Esophagus muscularis mucosa (tissue), 4 donors: ENCODE measurements around the gene CADM3. TPM values are rescaled to one million over a fixed set of nuclear protein-coding genes. Genes with fewer than 3 reads are reported as not detected.

Experiments used
- DNase-seq: peaks from one replicate; pipeline ENCODE4 v3.0.0-alpha.2; 2017; ENCODE audit errors: extremely low spot score
- H3K27ac ChIP-seq, 4 donors: fragments of 200-600 bp; sonication (generic); replicated peaks in 1 of 4; 1 replicate in 3 of 4; 2 replicates in 1 of 4; pipeline ENCODE4 v1.5.1; 2016 to 2019; ENCODE audit warnings: mild to moderate bottlenecking in 1 of 4
- H3K27me3 ChIP-seq, 4 donors: fragments of 200-600 bp; sonication (generic); one replicate each; pipeline versions ENCODE4 v1.5.1 to v1.6.0; 2016 to 2019
- H3K36me3 ChIP-seq, 4 donors: fragments of 200-600 bp; sonication (generic); one replicate each; pipeline ENCODE4 v1.5.1; 2016 to 2019
- H3K4me1 ChIP-seq, 4 donors: fragments of 200-600 bp; sonication (generic); one replicate each; pipeline ENCODE4 v1.5.1; 2016 to 2019
- H3K4me3 ChIP-seq, 4 donors: fragments of 200-600 bp; sonication (generic); 1 replicate in 2 of 4; 2 replicates in 2 of 4; pipeline ENCODE4 v1.5.1; 2016 to 2019; ENCODE audit warnings: mild to moderate bottlenecking in 4 of 4, moderate library complexity in 1 of 4
- H3K9me3 ChIP-seq, 4 donors: fragments of 200-600 bp; sonication (generic); 1 replicate in 3 of 4; 2 replicates in 1 of 4; pipeline ENCODE4 v1.5.1; 2016 to 2019
- EP300 ChIP-seq: sonication (generic); formaldehyde crosslinking; IDR thresholded peaks from one replicate; pipeline ENCODE4 v1.6.1; 2017; ENCODE audit warnings: antibody characterized with exemption
- POLR2A ChIP-seq: fragments of 450-650 bp; IDR thresholded peaks from one replicate; pipeline ENCODE4 v1.6.1; 2017; ENCODE audit warnings: antibody characterized with exemption, moderate library complexity, mild to moderate bottlenecking, low read depth
- POLR2AphosphoS5 ChIP-seq, 2 donors: sonication (generic); formaldehyde crosslinking; IDR thresholded peaks; one replicate each; pipeline ENCODE4 v1.6.1; 2017; ENCODE audit warnings: antibody characterized with exemption in 2 of 2
- WGBS: methylation state at CpG from one replicate; pipeline ENCODE4 v1.1.5; 2018; 5-methylcytosine and 5-hydroxymethylcytosine counted together
- intact Hi-C: fragments of 100-400 bp; cut with DNase I; formaldehyde crosslinking; loops from one replicate; pipeline ENCODE4 v1.15.1; 2023
- total RNA-seq, 4 donors: library from RNA; depleted of rRNA; stranded (reverse); fragments of >200 nt; gene quantifications; one replicate each; pipeline versions ENCODE4 v1.1.0 to v1.2.1, GENCODE V29; 2016
- TF ChIP-seq, protein P1 (sequence below), 3 experiments: fragments of 200-600 bp in 2 of 3; fragments of 450-650 bp in 1 of 3; sonication (generic) in 2 of 3; IDR thresholded peaks; one replicate each; pipeline ENCODE4 v1.5.1; 2017 to 2019; ENCODE audit warnings: antibody characterized with exemption in 3 of 3, mild to moderate bottlenecking in 2 of 3, moderate library complexity in 1 of 3

Gene CADM3, protein sequence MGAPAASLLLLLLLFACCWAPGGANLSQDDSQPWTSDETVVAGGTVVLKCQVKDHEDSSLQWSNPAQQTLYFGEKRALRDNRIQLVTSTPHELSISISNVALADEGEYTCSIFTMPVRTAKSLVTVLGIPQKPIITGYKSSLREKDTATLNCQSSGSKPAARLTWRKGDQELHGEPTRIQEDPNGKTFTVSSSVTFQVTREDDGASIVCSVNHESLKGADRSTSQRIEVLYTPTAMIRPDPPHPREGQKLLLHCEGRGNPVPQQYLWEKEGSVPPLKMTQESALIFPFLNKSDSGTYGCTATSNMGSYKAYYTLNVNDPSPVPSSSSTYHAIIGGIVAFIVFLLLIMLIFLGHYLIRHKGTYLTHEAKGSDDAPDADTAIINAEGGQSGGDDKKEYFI
- total RNA-seq, result 10 to 100 TPM; 10.8 to 24.7 (median 20.4) TPM

DNA sequence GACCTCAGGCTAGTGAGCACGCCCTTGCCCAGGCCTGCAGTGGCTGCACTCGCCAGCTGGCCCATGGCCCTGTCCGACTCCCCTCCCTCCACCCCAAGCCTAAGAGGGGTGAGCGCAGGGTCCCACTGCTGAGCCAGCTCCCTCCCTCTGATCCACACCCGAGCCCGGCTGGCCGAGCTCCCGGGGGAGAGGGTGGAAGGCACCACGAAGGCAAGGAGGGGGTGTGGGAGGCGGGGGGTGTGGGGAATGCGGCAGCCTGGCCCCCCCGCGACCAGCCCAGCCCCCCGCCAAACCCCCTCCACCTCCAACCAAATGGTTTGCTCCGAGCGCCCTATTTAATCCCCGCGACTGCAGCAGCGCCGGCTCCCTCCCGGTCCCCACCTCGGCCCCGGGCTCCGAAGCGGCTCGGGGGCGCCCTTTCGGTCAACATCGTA is at the start of gene CADM3:
Gene CADM3, plus strand, starts transcription at position 362 of the 434 bp plus-strand sequence. CDS start 151 bp downstream, outside the sequence.
- DNase-seq, result no peak
- no peak for TF ChIP-seq POLR2AphosphoS5 (IDR thresholded peaks at IDR 0.05)
- TF ChIP-seq POLR2A, result no peak
- Histone ChIP-seq H3K27me3 (peaks cover 0 to 56% (median 26%) of the 10 kb centered on the region in 4 donors), H3K9me3 (no peaks in the 10 kb centered on the region), H3K36me3 (no peaks in the 10 kb centered on the region), H3K27ac (peak within 1 kb of the TSS; percentile 16 to 55 (median 35)), H3K4me1 (peaks cover 9 to 27% (median 25%) of the 10 kb centered on the region in 4 donors), H3K4me3 (peak within 1 kb of the TSS; percentile 48 to 62 (median 50))
- WGBS, result 13% methylated on average over 6 of the region's 29 CpGs
- intact Hi-C loops, result no loop called here

DNA sequence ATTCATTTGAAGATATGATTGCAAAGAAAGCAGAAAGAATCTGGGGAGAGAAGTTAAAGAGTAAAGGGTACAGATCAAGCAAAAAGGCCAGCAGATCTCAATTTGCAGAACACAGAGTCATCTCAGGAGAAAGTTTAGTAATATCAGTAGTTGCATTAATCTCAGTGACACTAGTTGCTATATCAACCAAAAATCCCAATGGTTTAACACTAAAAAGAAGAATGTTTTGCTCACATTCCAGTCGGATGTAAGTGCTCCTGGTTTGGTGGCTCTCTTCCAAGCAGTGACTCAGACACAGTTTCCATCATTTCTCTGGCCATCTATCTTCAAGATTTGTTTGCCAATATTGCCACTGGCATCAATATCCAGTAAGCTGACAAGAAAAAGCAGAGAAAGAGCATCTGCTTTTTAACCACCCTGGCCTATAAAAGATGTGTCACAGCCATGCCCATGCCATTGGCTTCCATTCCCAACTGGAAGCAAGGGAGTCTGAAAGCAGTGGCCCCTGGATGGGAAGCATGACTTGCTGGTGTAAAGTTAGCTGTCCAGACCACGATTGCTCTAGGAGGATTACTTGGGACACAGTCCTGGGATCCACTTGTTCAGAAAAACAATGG is 49.3 kb upstream of the CADM3 start:
- Histone ChIP-seq H3K4me3 (no peak overlapping the region), H3K9me3 (no peaks in the 10 kb centered on the region), H3K4me1 (no peaks in the 10 kb centered on the region), H3K27ac (no peak overlapping the region), H3K27me3 (peaks cover 0 to 11% (median 0%) of the 10 kb centered on the region in 4 donors), H3K36me3 (no peaks in the 10 kb centered on the region)
- intact Hi-C loops, result no loop called here
- no peak for DNase-seq
- TF ChIP-seq POLR2AphosphoS5 (IDR thresholded peaks at IDR 0.05) (no peak), POLR2A (no peak), EP300 (no peak)
- TF ChIP-seq, protein P1, sequence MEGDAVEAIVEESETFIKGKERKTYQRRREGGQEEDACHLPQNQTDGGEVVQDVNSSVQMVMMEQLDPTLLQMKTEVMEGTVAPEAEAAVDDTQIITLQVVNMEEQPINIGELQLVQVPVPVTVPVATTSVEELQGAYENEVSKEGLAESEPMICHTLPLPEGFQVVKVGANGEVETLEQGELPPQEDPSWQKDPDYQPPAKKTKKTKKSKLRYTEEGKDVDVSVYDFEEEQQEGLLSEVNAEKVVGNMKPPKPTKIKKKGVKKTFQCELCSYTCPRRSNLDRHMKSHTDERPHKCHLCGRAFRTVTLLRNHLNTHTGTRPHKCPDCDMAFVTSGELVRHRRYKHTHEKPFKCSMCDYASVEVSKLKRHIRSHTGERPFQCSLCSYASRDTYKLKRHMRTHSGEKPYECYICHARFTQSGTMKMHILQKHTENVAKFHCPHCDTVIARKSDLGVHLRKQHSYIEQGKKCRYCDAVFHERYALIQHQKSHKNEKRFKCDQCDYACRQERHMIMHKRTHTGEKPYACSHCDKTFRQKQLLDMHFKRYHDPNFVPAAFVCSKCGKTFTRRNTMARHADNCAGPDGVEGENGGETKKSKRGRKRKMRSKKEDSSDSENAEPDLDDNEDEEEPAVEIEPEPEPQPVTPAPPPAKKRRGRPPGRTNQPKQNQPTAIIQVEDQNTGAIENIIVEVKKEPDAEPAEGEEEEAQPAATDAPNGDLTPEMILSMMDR (IDR thresholded peaks at IDR 0.05), result no peak
- 58% methylated on average over 2 of the region's 2 CpGs for WGBS

DNA sequence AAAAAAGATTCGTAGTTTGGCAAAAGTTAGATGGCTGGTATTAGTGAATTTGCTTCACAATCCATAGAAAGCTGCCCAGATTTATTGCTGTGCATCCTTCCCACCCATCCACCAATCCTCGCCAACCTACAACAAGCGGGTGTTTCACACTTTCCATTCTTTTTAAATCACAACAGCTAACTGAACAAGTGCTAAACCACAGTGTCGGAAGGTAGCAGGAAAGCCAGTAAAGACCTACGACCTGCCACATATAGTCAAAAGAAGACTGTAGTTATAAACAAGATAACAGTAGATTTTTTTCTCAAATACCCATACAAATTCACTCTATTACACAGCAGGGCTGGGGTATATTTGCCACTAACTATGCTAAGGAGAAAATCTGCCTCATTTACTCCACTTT is 47.8 kb upstream of the CADM3 start:
- no peaks in the 10 kb centered on the region for H3K4me1 ChIP-seq
- H3K27me3 ChIP-seq, result peaks cover 0 to 11% (median 0%) of the 10 kb centered on the region in 4 donors
- 87% methylated on average over 5 of the region's 5 CpGs for WGBS
- H3K9me3 ChIP-seq, result no peaks in the 10 kb centered on the region
- H3K36me3 ChIP-seq, result no peaks in the 10 kb centered on the region
- no peak for DNase-seq
- H3K27ac ChIP-seq, result no peak overlapping the region
- H3K4me3 ChIP-seq, result no peak overlapping the region
- intact Hi-C loops, result no loop called here
- TF ChIP-seq EP300, result no peak
- no peak for TF ChIP-seq POLR2AphosphoS5 (IDR thresholded peaks at IDR 0.05)
- TF ChIP-seq, protein P1 (IDR thresholded peaks at IDR 0.05), result no peak

DNA sequence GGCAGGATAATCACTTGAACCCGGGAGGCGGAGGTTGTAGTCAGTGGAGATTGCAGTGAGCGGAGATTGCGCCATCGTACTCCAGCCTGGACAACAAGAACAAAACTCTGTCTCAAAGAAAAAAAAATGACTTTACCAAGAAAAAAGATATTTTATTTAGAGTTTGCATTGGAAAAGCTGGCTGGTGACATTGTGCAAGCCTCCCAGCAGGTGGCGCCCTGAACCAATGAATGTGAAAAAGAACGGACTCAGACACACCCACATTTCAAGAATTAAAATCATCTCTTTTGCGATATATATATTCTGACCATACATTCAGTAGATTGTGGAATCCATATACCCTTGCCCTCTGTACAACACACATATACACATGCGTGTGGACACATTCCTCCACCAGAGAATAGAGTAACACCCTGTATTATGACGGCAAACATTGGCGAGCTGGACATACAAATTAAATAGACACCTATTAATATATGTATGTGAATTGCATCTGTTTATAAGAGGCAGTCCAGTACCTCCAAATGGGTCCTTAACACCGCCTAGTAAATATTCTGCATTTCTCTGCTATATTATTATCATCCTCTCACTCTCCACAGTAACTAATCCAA is 39.0 kb upstream of the CADM3 start:
- Histone ChIP-seq H3K9me3 (no peaks in the 10 kb centered on the region), H3K4me1 (no peaks in the 10 kb centered on the region), H3K36me3 (no peaks in the 10 kb centered on the region), H3K4me3 (no peak overlapping the region), H3K27ac (no peak overlapping the region), H3K27me3 (peaks cover 0 to 7% (median 0%) of the 10 kb centered on the region in 4 donors)
- 48% methylated on average over 12 of the region's 12 CpGs for WGBS
- no peak for DNase-seq
- intact Hi-C loops, result no loop called here
- no peak for TF ChIP-seq POLR2A
- no peak for TF ChIP-seq POLR2AphosphoS5 (IDR thresholded peaks at IDR 0.05)
- TF ChIP-seq, protein P1 (IDR thresholded peaks at IDR 0.05), result peak; percentile 66 to 81 (median 69)
- no peak for TF ChIP-seq EP300

DNA sequence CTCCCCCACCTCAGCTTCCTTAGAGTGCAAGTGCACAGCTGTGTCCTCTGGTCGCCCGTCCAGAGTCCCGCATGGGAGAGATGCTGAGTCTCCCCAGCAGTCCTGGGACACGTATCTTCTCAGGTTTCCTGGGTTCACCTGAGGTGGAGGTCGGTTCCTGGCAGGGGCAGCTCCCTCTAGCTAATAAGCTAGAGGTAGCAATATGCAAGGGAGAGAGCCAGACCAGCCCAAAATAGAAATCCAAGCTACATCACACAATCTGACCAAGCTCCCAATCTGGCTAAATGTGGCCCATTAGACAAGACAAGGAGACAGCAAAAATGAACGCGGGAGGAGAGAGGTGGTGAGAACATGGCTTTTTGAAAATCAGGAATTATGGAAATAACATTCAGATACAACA is 30.9 kb upstream of the CADM3 start:
- Histone ChIP-seq H3K27ac (no peak overlapping the region), H3K9me3 (no peaks in the 10 kb centered on the region), H3K36me3 (no peaks in the 10 kb centered on the region), H3K4me3 (no peak overlapping the region), H3K27me3 (peaks cover 0 to 43% (median 0%) of the 10 kb centered on the region in 4 donors), H3K4me1 (peaks cover 0 to 4% (median 0%) of the 10 kb centered on the region in 4 donors)
- 78% methylated on average over 7 of the region's 7 CpGs for WGBS
- no peak for TF ChIP-seq POLR2A
- TF ChIP-seq POLR2AphosphoS5 (IDR thresholded peaks at IDR 0.05), result no peak
- TF ChIP-seq, protein P1 (IDR thresholded peaks at IDR 0.05), result no peak
- no peak for TF ChIP-seq EP300
- no peak for DNase-seq
- intact Hi-C loops, result no loop called here
